COLO668 (cell line): ENCODE data around the gene PET100.

Experiments used
- DNase-seq: peaks from one replicate; lab custom pipeline; 2025; ENCODE audit not compliant: unreplicated experiment; lab: John Stamatoyannopoulos, UW

The PET100 gene

DNA sequence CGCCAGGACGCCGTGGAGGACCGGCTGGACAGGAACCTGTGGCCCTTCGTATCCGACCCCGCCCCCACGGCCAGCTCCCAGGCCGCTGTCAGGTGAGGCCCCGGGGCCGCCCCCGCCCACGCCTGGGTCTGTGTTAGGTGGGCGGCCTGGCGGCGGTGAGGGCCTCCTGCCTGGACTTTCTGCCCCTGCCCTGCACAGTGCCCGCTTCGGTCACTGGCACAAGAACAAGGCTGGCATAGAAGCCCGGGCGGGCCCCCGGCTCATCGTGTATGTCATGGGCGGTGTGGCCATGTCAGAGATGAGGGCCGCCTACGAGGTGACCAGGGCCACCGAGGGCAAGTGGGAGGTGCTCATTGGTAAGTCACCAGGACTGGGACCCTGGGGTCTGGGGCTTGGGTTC is 17.6 kb downstream of the PET100 start:
- no peak for DNase-seq

DNA sequence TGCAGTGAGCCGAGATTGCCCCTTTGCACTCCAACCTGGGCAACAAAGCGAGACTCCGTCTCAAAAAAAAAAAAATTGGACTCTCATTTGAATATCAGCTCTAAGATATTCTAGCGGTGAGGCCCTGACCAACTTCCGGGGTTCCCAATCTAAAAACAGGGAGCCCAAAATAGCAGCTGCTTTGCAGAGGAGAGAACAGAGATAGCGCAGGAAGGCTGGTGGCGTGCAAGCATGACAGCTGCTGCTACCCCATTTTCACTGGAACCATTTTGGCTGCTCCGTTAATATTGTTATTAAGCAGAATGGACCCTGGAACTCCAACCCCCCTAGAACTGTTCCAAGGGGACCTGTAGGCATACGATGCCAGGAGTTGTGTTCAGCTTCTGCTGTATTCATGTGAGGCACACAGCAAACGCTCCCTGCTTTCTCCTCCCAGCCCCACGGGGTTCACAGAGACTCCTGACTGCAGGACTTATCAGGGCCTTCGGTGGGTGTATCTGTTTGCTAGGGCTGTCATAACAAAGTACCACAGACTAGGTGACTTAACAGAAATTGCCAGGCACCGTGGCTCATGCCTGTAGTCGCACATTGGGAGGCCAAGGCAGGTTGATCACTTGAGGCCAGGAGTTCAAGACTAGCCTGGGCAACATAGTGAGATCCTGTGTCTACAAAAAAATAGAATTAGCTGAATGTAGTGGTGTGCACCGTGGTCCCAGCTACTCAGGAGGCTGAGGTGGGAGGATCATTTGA is 18.8 kb downstream of the PET100 start:
- DNase-seq = no peak

DNA sequence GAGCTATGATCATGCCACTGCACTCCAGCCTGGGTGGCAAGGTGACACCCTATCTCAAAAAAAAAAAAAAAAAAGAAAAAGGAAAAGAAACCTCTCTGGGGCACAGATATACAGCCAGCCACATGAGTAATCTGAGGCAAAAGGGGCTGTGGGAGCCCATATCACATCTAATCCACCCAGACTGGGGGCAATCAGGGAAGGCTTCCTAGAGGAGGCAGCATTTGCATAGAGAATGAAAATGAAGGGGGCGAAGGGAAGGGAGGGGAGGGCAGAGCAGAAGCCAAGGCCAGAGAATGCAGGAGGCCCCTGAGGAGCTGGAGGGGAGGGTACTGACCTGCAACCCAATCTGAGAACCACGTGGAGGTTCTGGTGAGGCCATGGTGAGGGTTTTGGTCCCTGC is 20.6 kb downstream of the PET100 start:
- no peak for DNase-seq

DNA sequence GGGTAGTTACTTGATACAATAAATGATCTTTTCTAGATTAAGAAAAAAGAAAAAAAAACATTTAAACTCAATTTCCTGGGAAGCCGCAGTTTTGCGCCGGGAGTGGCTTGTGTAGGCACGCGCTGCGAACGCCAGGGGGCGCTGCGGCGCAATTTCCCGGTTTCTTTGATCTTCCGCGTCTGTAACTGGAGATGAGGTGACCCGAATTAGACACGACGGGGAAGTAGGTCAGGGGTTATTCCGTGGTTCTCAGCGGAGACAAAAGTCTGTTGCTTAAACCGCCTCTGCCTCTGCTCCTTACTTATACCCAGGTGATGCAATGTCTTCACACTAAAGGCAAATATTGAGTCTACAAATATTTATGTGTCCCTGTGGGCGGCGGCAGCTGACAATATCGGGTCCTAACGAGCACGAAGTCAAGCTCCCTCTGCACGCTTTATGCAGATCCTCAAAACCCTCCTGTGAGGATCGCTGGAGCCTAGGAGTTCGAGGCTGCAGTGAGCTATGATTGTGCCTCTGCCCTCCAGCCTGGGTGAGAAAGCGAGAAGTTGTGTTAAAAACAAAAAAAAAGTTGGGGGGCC is 22.6 kb downstream of the PET100 start:
- peak; percentile 70 for DNase-seq

DNA sequence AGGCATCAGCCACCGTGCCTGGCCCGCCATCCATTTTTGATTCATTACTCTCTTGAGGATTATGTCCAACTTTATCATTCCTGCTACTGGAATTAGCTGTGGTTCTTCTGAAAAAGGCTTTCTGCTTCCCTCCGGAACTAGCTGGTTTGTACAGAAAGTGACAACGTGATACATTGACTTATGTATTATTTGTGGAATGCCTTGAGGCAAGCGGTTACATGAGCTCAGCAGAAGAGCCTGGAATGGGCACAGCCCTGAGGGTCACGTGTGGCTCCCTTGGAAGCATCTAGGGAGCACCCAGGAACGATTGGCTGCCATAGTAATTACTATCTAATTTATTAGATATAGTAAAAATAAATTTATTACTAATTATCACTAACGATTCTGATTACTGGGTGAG is 24.8 kb downstream of the PET100 start:
- no peak for DNase-seq

DNA sequence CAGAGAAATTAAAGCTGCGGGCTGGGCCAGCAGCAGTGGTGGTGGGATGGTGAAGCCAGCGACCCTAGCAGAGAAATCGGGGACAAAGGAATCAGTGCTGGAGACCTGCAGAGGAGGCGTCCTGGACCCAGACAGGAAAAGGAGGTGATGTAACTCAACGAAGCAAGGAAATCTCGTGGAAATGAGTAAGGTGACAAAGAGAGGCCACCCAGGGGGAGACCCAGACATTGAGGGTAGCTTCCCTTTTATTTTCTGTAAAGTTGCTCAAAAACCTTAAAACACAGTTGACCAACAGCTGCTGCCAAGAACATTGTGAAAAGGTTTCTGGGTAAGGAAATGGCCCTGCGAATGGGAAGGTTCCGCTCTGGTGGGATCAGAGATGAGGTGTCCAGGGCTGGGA is 26.0 kb downstream of the PET100 start:
- DNase-seq = no peak

DNA sequence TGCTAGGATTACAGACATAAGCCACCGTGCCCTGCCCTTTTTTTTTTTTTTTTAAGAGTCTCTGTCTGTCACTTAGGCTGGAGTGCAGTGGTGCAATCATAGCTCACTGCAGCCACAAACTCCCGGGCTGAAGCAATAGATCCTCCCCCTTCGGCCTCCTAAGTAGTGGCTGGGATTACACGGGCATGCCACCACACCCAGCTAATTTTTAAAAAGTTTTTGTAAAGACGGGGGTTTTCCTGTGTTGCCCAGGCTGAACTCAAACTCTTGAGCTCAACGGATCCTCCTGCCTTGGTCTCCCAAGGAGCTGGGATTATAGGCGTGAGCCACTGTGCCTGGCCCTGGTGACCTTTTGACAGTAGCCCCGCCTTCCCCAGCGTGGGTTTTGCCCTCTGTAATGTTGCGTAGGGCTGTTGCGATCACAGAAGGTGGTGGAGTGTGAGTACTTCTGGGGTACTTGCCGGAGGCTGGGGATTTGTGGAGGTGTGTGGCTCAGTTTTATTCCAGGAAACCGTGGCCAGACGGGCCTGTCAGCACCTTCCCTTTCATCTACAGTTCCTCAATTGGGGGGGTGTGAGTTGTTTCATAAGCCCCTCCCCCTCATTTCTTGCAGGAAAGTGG is 27.6 kb downstream of the PET100 start:
- DNase-seq = no peak

DNA sequence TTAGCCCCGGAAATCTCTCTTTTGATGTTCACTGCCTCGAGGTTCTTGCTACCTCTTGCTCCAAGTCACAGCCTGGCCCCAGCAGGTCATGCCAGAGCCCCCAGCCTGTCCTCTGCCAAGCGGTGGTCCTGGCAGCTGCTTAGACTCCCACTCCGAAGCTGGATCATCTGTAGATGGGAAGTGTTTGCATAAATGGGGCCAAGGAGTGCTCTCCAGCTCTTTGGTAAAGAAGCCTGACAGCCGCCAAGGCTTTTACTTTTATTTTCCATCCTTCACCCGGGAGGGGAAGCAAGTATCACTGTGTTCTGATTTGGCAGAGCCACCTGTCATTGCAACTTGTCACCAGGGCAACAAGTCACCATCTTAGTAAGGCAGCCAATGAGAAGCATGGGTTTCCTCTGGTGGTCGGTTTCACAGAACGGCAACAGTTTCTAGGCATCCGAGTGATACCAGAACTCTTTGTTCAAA is 28.7 kb downstream of the PET100 start:
- DNase-seq = no peak

DNA sequence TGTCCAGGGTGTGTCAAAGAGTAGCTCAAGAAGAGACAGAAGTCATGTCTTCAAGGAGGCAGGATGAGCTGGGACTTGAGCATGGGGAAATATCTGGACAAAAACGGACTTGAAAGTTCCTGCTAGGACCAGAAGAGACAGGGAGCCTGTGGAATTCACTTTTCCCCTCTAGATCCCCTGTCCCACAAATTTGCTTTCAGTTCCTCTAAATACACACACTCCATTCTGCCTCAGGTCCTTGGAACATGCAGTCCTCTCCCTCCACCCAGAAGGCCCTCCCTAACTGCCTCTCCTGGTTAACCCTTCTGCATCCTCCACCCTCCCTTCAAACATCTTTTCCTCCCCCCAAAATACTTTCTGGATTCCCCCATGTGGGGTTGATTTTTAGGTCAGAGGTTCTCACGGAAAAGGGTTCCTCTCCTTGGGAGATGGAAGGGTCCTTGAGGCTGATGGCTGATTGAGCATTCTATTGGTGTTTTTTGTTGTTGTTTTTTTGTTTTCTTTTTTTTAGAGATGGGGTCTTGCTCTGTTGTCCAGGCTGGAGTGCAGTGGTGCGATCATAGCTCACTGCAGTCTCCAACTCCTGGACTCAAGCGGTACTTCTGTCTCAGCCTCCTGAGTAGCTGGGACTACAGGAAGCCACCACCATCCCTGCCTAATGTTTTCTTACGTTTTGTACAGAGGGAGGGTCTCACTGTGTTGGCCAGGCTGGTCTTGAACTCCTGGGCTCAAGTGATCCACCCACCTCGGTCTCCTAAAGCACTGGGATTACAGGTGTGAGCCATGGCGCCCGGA is 32.3 kb downstream of the PET100 start:
- no peak for DNase-seq

DNA sequence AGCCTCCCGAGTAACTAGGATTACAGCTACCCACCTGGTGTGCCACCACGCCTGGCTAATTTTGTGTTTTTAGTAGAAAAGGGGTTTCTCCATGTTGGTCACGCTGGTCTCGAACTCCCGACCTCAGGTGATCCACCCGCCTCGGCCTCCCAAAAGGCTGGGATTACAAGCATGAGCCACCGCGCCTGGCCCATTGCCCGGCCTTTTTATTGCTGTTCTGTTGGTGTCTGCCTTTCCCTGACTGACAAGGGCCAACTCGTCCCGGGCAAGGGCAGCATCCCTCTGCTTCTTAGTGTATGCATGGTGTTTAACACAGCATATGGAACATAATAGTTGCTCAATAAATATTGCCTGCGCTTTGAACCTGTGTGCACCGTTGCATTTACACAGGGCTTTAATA is 33.1 kb downstream of the PET100 start:
- no peak for DNase-seq

DNA sequence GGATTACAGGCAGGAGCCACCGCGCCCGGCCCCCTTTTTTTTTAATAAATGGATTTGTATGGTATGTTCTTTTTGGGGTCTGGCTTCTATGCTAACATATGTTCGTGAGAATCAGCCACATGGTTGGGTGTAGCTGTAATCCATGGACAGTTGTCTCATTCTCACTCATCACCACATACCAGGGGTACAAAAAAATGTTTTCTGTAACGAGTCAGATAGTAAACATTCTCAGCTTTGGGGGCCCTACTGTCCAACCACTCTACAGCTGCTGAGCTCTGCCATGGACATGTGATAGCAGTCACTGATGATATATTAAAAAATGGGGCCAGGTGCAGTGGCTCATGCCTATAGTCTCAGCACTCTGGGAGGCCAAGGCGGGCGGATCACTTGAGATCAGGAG is 34.1 kb downstream of the PET100 start:
- no peak for DNase-seq

DNA sequence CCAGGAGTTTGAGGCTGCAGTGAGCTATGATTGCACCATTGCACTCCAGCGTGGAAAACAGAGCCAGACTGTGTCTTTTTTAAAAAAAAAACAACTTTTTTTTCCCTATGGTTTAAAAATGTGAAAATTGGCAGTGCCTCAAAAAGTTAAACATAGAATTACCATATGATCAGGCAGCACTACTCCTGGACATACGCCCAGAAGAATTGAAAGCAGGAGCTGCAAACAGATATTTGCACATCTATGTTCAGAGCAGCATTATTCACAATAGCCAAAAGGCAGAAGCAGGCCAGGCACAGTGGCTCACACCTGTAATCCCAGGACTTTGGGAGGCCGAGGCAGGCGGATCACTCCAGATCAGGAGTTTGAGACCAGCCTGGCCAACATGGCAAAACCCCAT is 35.5 kb downstream of the PET100 start:
- no peak for DNase-seq

DNA sequence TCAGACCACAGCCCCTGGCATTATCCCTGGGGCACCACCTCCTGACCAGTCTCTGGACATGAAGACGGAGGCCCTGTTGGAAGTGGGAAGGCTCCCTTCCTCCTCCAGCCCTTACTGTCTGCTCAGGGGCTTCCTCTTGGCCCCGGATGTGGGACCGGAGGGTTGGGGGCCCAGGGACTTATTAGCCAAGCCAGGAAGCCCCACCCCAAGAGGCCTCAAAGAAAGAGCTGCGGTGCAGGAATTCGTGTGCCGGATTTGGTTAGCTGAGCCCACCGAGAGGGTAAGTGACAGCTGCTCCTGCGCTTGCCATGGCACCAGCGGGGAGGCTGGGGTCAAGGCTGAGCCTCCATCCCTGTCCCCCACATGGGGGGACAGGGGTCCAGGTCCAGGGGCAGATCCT is 39.2 kb downstream of the PET100 start, which contains the start of gene RETN:
Gene RETN (plus strand): TSS at position 208 of the 400 bp plus-strand sequence. CDS start 278 bp downstream, outside the sequence.
- DNase-seq = no peak

DNA sequence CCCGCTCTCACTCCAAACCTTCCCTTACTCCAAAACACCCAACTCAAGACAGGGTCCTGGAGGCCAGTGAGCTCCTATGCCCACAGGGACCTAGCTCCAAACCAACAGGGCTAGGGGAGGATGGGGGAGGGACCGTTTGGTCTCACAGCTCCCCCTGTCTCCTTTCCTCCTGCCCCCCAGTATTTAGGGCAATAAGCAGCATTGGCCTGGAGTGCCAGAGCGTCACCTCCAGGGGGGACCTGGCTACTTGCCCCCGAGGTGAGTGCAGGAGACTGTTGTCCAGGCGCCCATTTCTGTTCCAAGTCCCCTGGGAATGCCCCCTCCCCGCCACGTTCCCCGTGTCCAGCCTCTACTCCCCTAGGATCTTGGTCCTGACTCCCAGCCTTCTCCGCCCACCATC is 40.0 kb downstream of the PET100 start:
- DNase-seq = no peak

DNA sequence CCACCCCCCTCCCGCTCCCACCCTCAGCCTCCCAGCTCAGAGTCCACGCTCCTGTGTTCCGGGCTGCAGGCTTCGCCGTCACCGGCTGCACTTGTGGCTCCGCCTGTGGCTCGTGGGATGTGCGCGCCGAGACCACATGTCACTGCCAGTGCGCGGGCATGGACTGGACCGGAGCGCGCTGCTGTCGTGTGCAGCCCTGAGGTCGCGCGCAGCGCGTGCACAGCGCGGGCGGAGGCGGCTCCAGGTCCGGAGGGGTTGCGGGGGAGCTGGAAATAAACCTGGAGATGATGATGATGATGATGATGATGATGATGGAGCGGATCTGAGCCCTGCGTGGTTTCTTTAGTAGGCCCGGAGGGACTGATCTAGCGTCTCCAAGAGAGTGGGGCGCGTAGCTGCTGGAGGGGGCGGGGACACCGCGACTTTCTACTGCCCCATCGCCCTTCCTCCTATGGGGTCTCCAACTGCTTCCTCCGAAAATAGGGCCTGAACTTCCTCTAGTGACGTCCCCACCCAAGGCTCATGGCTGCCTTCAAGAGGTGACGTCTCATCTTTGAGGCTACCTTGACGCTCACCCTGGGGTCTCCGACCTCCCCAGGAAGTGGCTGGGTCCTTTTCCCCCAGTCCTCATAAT is 40.7 kb downstream of the PET100 start:
- DNase-seq = no peak

DNA sequence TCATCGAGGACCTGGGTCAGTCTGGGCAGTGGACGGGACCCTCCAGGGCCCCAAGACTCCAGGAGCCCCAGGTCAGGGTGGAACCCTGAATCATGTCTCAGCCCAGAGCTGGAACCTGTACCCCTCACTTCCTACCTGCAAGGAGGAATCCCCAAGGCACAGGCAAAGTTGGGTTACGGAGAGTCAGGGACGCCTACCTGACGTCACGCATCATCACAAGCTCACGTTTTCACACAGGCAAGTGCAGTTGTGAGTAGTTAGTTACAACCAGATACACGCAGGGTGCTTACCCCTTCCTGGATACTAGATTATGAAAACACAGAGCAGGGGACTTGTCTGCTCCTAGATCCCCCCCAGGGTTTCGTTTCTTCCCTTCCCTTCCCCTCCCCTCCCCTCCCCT is 41.2 kb downstream of the PET100 start:
- DNase-seq = no peak

DNA sequence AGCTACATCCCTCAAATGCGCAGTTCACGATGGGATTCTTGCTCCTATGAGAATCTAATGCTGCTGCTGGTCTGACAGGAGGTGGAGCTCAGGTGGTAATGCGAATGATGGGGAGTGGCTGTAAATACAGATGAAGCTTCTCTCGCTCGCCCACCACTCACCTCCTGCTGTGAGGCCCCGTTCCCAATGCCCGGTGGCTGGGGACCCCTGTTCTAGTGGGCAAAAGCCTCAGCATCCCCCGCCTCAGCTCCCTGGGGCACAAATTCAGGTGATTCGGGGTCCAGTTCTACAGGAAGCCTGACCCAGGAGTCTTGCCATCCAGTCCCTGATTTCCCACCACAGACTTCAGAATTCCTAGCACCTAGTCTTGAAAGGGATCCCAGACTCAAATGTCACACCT is 42.9 kb downstream of the PET100 start:
- DNase-seq = no peak

DNA sequence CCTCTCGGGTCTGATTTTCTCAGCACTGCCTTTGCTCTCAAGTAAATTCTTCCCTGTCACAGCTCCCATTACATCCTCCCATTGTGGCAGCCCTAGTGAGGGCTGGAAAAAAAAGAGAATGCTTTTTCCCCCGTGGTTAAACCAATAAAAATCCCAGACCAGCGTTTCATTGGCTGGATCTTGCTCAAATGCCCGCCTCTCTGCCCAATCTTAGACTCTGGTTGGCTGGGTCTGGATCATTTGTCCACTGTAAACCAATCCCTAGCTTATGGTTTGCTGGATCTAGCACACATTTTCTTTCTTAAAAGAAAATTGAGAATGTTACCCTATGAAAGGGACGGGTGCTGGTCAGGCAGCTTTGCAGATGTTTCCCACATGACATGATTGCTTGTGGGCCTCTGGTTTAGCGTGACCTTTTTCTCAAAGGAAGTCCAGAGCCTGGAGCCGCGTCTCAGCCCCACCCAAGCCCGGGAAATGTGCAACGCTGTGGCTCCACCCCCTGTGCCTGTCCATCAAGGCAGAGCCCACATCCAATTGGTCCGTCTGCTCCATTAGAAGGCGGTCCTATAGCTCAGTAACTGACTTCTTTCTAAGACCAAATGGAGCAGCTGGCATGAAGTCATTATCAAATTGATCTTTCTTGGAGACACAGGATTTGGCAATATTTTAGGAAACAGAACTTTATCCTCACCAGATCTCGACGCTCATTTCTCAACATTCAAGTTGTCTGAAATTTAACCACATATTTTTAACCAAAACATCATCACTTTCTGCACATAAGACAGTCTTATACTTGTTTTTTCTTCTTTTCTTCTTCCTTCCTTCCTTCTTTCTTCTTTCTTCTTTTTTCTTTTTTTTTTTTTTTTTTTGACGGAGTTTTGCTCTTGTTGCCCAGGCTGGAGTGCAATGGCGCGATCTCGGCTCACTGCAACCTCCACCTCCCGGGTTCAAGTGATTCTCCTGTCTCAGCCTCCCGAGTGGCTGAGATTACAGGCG is 44.7 kb downstream of the PET100 start:
- DNase-seq = peak; percentile 25

DNA sequence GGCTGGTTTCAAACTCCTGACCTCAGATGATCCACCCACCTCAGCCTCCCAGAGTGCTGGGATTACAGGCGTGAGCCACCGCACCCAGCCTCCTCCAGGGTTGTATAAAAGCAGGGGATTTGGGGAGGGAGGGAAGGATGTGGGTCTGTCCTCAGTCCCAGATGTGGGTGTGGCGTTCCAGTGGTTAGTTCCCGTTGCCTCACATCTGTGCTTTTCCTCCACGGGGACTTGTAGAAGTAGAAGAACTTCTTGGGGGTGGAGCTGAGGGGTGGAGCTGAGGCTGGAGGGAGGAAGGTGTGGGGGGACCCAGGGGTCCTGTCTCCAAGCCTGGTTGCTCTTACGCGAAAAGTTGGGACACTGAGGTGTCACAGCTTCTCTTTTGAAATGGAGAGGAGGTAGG is 46.8 kb downstream of the PET100 start:
- DNase-seq = no peak

DNA sequence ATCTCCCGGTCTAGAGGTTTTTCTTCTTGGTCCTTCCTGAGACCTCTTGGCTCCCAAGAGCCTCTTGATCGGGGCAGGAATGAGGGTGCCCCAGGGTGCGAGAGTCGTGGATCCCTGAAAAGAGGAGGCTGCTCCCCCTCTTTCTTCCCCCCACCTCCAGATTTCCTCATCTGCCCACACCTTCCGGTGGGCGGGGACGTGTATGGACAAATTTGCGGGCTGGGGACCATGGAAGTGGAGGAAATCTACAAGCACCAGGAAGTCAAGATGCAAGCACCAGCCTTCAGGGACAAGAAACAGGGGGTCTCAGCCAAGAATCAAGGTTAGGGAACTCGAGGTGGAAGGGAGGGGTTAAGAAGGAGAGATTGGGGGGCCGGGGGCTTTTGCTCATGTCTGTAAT is 47.3 kb downstream of the PET100 start, which contains the start of gene MCEMP1:
Gene MCEMP1 (plus strand): TSS at position 237 of the 400 bp plus-strand sequence. CDS start 31 bp downstream, at position 268.
- no peak for DNase-seq
